Activated CD4-positive, alpha-beta memory T cell treated with anti-CD3 and anti-CD28 coated beads for 36 hours (primary cell): ENCODE results near the gene LARP1. TPM values are rescaled to one million over a fixed set of nuclear protein-coding genes. Genes with fewer than 3 reads are reported as not detected.

Experiments
- CTCF ChIA-PET: fragments of 350-600 bp; sonication (Branson Sonifier 250); formaldehyde crosslinking; loops from one replicate; lab custom pipeline; 2021; ENCODE audit warnings: antibody characterized with exemption, inconsistent platforms; lab: Charles Lee
- POLR2A ChIA-PET: fragments of 350-600 bp; sonication (Branson Sonifier 250); formaldehyde crosslinking; loops from one replicate; lab custom pipeline; 2021; ENCODE audit warnings: antibody characterized with exemption; lab: Charles Lee
- DNase-seq: peaks from one replicate; pipeline ENCODE4 v3.0.0-alpha.2; 2020
- H3K27ac Mint-ChIP-seq: one replicate; pipeline ENCODE4 v1.8.0; 2021; ENCODE audit warnings: mixed read lengths
- H3K27me3 Mint-ChIP-seq: one replicate; pipeline ENCODE4 v1.8.0; 2021; ENCODE audit warnings: mixed read lengths
- H3K36me3 Mint-ChIP-seq: one replicate; pipeline ENCODE4 v1.8.0; 2021; ENCODE audit warnings: mixed read lengths
- H3K4me1 Mint-ChIP-seq: one replicate; pipeline ENCODE4 v1.8.0; 2021; ENCODE audit warnings: low read depth, mixed read lengths
- H3K4me3 Mint-ChIP-seq: one replicate; pipeline ENCODE4 v1.8.0; 2021; ENCODE audit warnings: mild to moderate bottlenecking, mixed read lengths
- H3K9me3 Mint-ChIP-seq: one replicate; pipeline ENCODE4 v1.8.0; 2021; ENCODE audit warnings: mixed read lengths
- intact Hi-C: fragments of 100-400 bp; cut with micrococcal nuclease; formaldehyde crosslinking; loops from one replicate; pipeline ENCODE4 v1.15.1; 2023
- total RNA-seq, 2 experiments: library from RNA; stranded (reverse); gene quantifications; one replicate each; pipeline ENCODE4 v1.2.3, GENCODE V29; 2021

Gene LARP1
- total RNA-seq, result 100 to 1,000 TPM; 186 to 201 TPM

- peak within 1 kb of the TSS; percentile 99 for H3K27ac Mint-ChIP-seq
- no peak for DNase-seq
- peaks cover 40% of the 10 kb centered on the region for H3K4me1 Mint-ChIP-seq
- peak within 1 kb of the TSS; percentile 93 for H3K4me3 Mint-ChIP-seq
- ChIA-PET POLR2A (interaction anchor here (0.6 kb wide), 1 partner anchor 103 kb away, joined by 3 read pairs; the partner anchor contains the start of gene CNOT8), CTCF (no interaction called here)
- no peaks in the 10 kb centered on the region for H3K27me3 Mint-ChIP-seq
- peaks cover 8% of the 10 kb centered on the region for H3K36me3 Mint-ChIP-seq
- intact Hi-C loops, result loop anchor here (1.0 to 5.0 kb wide), 6 partner anchors 73 to 718 kb away; partner anchors contain the start of genes CNOT8, FAM114A2, MFAP3 and MRPL22
- H3K9me3 Mint-ChIP-seq, result no peaks in the 10 kb centered on the region
Observed at GRCh38 chr5:154755361-154756008, at the start of gene LARP1. Gene LARP1, plus strand, starts transcription at chr5:154755377. Its CDS starts 381 bp downstream, at chr5:154755758.

- no peaks in the 10 kb centered on the region for H3K9me3 Mint-ChIP-seq
- no peaks in the 10 kb centered on the region for H3K27me3 Mint-ChIP-seq
- no peaks in the 10 kb centered on the region for H3K36me3 Mint-ChIP-seq
- intact Hi-C loops, result no loop called here
- ChIA-PET CTCF (no interaction called here), POLR2A (no interaction called here)
- H3K4me3 Mint-ChIP-seq, result no peak overlapping the region
- H3K4me1 Mint-ChIP-seq, result no peaks in the 10 kb centered on the region
- DNase-seq, result no peak
- no peak overlapping the region for H3K27ac Mint-ChIP-seq
Observed at GRCh38 chr5:154706416-154706815, 48.8 kb upstream of the LARP1 start.

DNA sequence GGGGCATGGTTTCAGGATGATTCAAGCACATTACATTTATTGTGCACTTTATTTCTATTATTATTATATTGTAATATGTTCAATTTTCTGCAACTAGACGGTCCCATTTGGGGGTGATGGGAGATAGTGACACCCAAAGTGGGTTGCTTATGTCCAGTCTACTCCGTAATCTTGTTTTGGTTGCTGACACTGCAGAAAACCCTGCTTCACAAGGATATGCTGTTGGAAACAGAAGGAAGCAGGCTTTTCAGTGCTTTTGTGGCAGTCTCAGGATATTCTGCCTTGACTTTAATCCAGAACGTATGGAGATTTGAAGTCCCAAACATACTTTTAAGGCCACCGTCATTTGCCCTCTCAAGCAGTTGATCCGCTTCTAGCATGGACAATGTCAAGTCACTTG, 47.5 kb upstream of the LARP1 start:
- Mint-ChIP-seq H3K4me3 (no peak overlapping the region), H3K4me1 (no peaks in the 10 kb centered on the region), H3K9me3 (no peaks in the 10 kb centered on the region), H3K27me3 (no peaks in the 10 kb centered on the region), H3K36me3 (no peaks in the 10 kb centered on the region), H3K27ac (no peak overlapping the region)
- intact Hi-C loops, result no loop called here
- DNase-seq, result no peak
- CTCF ChIA-PET, result no interaction called here
- POLR2A ChIA-PET, result no interaction called here

DNA sequence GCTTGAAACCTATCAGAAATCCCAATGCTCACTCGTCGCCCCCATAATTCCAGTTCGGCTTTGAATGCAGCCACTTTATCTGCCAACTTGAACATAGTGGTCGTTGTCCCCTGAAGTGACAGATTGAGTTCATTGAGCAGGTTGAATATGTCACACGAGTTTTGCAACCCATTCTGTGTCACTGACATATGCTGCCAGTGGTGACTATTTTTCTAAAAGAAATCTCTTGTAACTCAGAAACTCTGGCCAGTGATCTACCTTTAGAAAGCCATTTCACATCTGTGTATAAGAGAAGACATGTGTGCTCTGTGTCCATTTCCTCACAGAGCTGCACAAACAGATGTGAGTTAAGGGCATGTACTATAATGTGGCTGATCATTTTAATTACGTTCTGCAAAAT, 47.0 kb upstream of the LARP1 start:
- POLR2A ChIA-PET, result no interaction called here
- no peaks in the 10 kb centered on the region for H3K27me3 Mint-ChIP-seq
- no peaks in the 10 kb centered on the region for H3K4me1 Mint-ChIP-seq
- no peaks in the 10 kb centered on the region for H3K9me3 Mint-ChIP-seq
- no peaks in the 10 kb centered on the region for H3K36me3 Mint-ChIP-seq
- DNase-seq, result no peak
- intact Hi-C loops, result no loop called here
- CTCF ChIA-PET, result no interaction called here
- no peak overlapping the region for H3K27ac Mint-ChIP-seq
- H3K4me3 Mint-ChIP-seq, result no peak overlapping the region

DNA sequence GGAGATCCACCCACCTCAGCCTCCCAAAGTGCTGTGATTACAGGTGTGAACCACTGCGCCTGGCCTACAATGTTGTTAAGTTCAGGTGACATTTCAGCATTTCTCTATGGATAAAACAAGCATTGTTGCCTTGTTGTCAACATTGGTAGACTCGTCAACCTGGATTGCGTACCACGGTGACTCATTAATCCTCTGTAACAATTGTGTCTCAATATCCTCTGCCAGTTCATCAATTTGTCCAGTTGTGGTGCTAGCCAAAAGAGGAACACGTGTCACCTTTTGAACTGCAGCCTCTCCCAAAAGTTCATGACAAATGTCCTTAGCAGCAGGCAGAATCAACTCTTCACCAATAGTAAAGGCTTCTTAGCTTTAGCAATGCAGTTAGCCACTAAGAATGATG, 46.3 kb upstream of the LARP1 start:
- H3K27me3 Mint-ChIP-seq, result no peaks in the 10 kb centered on the region
- ChIA-PET POLR2A (no interaction called here), CTCF (interaction anchor here (0.7 kb wide), 1 partner anchor 9 kb away, joined by 3 read pairs; no protein-coding TSS in a partner anchor)
- H3K27ac Mint-ChIP-seq, result no peak overlapping the region
- H3K4me1 Mint-ChIP-seq, result no peaks in the 10 kb centered on the region
- intact Hi-C loops, result no loop called here
- DNase-seq, result no peak
- H3K4me3 Mint-ChIP-seq, result no peak overlapping the region
- H3K36me3 Mint-ChIP-seq, result no peaks in the 10 kb centered on the region
- no peaks in the 10 kb centered on the region for H3K9me3 Mint-ChIP-seq

DNA sequence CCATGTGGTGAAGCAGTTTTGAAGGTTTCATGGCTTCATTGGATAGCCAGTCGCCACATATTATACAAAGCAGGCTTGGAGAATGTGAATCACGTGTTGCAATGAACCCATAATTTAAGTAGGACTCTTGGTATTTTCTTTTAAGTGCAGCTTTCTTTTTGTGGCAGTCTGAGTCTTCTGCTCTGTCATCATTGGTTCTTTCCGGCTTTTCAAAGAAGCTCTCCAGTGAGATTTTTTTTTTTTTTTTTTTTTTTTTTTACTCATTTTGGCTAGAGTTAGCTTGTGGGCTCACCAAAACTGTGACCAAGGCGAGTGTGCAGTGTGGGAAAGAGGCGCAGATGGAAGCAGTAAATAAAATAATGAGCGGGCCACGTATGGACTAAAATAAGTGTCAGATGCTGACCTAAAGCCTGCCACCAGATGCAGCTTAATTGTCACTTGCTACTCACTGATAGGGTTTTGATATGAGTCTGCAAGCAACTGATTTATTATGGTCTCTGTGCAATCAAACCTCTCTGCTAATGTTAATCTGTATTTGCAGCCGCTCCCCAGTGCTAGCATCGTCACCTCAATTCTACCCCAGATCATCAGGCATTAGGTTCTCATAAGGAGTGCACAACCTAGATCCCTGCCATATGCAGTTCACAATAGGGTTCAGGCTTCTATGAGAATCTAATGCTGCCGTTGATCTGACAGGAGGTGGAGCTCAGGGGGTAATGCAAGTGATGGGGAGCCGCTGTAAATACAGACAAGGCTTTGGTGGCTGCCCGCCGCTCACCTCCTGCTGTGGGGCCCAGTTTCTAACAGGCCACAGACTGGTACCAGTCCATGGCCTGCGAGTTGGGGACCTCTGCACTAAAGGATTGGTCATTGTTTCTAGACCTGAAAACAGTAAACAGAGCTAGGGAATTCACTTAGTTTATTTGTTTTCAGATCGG, 45.5 kb upstream of the LARP1 start:
- Mint-ChIP-seq H3K4me3 (no peak overlapping the region), H3K9me3 (no peaks in the 10 kb centered on the region), H3K27me3 (no peaks in the 10 kb centered on the region), H3K4me1 (peaks cover 3% of the 10 kb centered on the region), H3K27ac (no peak overlapping the region), H3K36me3 (no peaks in the 10 kb centered on the region)
- no peak for DNase-seq
- intact Hi-C loops, result no loop called here
- POLR2A ChIA-PET, result no interaction called here
- CTCF ChIA-PET, result interaction anchor here (0.7 kb wide), 1 partner anchor 8 kb away, joined by 3 read pairs; no protein-coding TSS in a partner anchor

- no peak for DNase-seq
- peaks cover 5% of the 10 kb centered on the region for H3K4me1 Mint-ChIP-seq
- no peaks in the 10 kb centered on the region for H3K27me3 Mint-ChIP-seq
- H3K9me3 Mint-ChIP-seq, result no peaks in the 10 kb centered on the region
- intact Hi-C loops, result no loop called here
- H3K36me3 Mint-ChIP-seq, result no peaks in the 10 kb centered on the region
- CTCF ChIA-PET, result no interaction called here
- H3K27ac Mint-ChIP-seq, result no peak overlapping the region
- POLR2A ChIA-PET, result no interaction called here
- H3K4me3 Mint-ChIP-seq, result no peak overlapping the region
Observed at GRCh38 chr5:154712518-154713437, 42.4 kb upstream of the LARP1 start.

DNA sequence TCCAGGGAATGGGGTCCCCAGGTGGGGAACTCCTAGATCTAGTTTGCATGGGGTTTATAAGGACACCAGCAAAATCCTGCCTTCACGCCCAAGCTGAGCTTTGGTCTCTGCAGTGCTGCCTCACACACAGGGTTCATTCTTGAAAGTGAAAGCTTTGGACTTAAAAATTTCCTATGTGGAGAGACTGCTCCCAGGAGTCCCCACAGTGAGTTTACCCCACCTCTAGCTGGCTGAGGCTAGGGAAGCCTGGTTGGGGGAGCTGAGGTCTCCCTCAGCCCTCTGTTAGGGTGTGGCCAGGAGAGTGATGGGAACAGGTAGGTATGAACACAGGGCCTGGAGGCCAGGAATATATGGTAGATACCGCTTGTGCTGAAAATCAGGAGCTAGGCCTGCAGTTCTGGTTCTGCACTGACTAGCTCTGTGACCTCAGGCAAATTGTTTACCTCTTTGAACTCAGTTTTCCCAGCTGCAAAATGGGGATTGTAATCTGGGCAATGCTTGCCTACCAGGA, 41.5 kb upstream of the LARP1 start:
- H3K4me3 Mint-ChIP-seq, result no peak overlapping the region
- peaks cover 5% of the 10 kb centered on the region for H3K4me1 Mint-ChIP-seq
- no peaks in the 10 kb centered on the region for H3K9me3 Mint-ChIP-seq
- no peak overlapping the region for H3K27ac Mint-ChIP-seq
- ChIA-PET CTCF (no interaction called here), POLR2A (no interaction called here)
- intact Hi-C loops, result no loop called here
- H3K27me3 Mint-ChIP-seq, result no peaks in the 10 kb centered on the region
- DNase-seq, result no peak
- H3K36me3 Mint-ChIP-seq, result no peaks in the 10 kb centered on the region

DNA sequence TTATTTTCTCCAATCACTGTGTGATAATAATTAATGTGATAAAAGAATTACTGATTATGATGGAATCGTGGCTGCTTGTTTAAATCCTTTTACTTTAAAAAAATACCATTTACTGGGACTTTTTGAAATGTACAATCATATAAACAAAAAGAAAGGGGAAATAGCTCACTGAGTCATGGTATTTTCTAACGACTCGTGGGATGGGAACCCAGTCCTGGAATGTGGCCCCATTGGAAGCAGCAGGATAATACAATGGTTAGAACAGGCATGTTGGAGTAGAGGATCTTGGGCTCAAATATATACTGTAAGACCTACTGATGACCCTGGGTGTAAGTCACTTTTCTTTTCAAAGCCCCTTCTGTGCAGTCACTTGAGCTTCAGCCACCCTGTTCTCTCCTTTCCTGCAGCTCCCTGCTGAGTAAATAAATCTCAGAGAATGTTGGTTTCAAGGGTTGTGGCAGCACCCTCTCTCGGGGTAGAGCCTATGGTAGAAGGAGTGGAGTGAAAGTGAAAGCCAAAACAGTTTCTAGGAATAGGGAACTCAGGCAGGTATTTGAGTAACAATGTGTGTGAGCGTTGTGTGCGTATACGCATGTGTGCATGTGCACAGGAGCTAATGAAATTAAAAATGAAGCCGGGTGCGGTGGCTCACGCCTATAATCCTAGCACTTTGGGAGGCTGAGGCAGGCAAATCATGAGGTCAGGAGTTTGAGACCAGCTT, 40.8 kb upstream of the LARP1 start:
- intact Hi-C loops, result no loop called here
- peak; percentile 8 for DNase-seq
- no peaks in the 10 kb centered on the region for H3K36me3 Mint-ChIP-seq
- no peak overlapping the region for H3K4me3 Mint-ChIP-seq
- no peaks in the 10 kb centered on the region for H3K9me3 Mint-ChIP-seq
- ChIA-PET CTCF (no interaction called here), POLR2A (no interaction called here)
- no peak overlapping the region for H3K27ac Mint-ChIP-seq
- H3K27me3 Mint-ChIP-seq, result no peaks in the 10 kb centered on the region
- H3K4me1 Mint-ChIP-seq, result peaks cover 5% of the 10 kb centered on the region

DNA sequence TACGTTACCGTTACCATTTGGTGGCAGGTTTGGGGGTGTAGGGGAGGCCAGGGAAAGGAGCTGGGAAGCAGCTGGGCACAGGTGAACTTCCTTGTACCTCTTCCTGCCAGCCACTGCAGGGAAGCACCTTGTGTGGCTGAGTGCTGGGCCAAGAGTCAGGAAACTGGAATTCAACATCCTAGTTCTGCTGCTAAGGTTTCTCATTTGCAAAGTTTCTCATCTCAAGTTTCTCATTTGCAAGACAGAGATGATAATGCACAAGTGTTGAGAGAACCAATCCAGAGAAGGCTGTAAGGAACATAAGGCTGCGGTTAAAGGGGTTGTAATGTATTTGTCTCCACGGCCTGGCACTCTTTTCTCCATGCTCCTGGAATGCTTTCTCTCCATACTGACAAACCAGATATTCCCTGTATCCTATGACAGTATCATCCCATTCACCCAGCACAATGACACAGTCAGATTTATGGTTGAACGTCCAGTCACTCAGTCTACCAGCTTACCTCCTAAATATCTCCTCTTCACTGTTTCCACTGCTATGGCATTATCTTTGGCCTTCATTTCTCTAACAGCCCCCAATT, 33.6 kb upstream of the LARP1 start:
- no peaks in the 10 kb centered on the region for H3K4me1 Mint-ChIP-seq

GRCh38 chr5:154722097-154722496, 33.1 kb upstream of the LARP1 start:
- no peaks in the 10 kb centered on the region for H3K36me3 Mint-ChIP-seq
- DNase-seq, result no peak
- no peaks in the 10 kb centered on the region for H3K4me1 Mint-ChIP-seq
- ChIA-PET POLR2A (no interaction called here), CTCF (no interaction called here)
- intact Hi-C loops, result no loop called here
- no peaks in the 10 kb centered on the region for H3K27me3 Mint-ChIP-seq
- no peaks in the 10 kb centered on the region for H3K9me3 Mint-ChIP-seq
- no peak overlapping the region for H3K27ac Mint-ChIP-seq
- H3K4me3 Mint-ChIP-seq, result no peak overlapping the region

More for the DNA sequence above, 33.6 kb upstream of the LARP1 start:
- Mint-ChIP-seq H3K36me3 (no peaks in the 10 kb centered on the region), H3K9me3 (no peaks in the 10 kb centered on the region), H3K27ac (no peak overlapping the region), H3K27me3 (no peaks in the 10 kb centered on the region), H3K4me3 (no peak overlapping the region)
- ChIA-PET CTCF (interaction anchor here (0.6 kb wide), 1 partner anchor 66 kb away, joined by 3 read pairs; no protein-coding TSS in a partner anchor), POLR2A (no interaction called here)
- DNase-seq, result no peak
- intact Hi-C loops, result no loop called here
